HCT116 (cell line): Measurements from ENCODE around the gene OPRD1.

Experiments
- CTCF ChIP-seq, 3 experiments: fragments of 200-600 bp in 1 of 3; sonication (generic) in 1 of 3; IDR thresholded peaks in 2 of 3; conservative IDR thresholded peaks in 1 of 3; 2 replicates each; pipeline ENCODE4 v1.5.1; 2012 to 2017; ENCODE audit warnings: low read depth in 2 of 3, low read length in 2 of 3, antibody characterized with exemption in 1 of 3, borderline replicate concordance in 1 of 3, control low read depth in 1 of 3, mild to moderate bottlenecking in 1 of 3, mixed read lengths in 1 of 3, mixed run types in 1 of 3, moderate library complexity in 1 of 3; ENCODE audit not compliant: insufficient read depth in 1 of 3
- POLR2AphosphoS5 ChIP-seq: IDR thresholded peaks from 2 replicates; pipeline ENCODE4 v1.6.1; 2011; ENCODE audit warnings: mild to moderate bottlenecking, low read depth, low read length, moderate library complexity
- TCF7L2 ChIP-seq: IDR thresholded peaks from 2 replicates; pipeline ENCODE4 v1.7.0; 2011; ENCODE audit warnings: borderline replicate concordance, inconsistent platforms; ENCODE audit not compliant: insufficient read depth, insufficient read length; ENCODE audit errors: extremely low read depth

GRCh38 chr1:28836421-28836956 lies 24.5 kb downstream of the OPRD1 start:
- no peak for TF ChIP-seq CTCF (IDR thresholded peaks at IDR 0.05 in 2 of 3, conservative IDR thresholded peaks at IDR 0.05 in 1 of 3; ENCODE audit: borderline replicate concordance in 1 of 3, insufficient read depth in 1 of 3, low read depth in 2 of 3, low read length in 2 of 3)
- no peak for TF ChIP-seq POLR2AphosphoS5
- TF ChIP-seq TCF7L2: no peak
